Loucy (cell line): ENCODE results near the gene DIP2B.

ENCODE experiments used
- H2AFZ ChIP-seq: fragments of 200-600 bp; sonication (generic); 2 replicates; pipeline ENCODE4 v1.6.0; 2016; ENCODE audit warnings: antibody characterized with exemption, mild to moderate bottlenecking, low read length, moderate library complexity
- H3F3A ChIP-seq: fragments of 200-600 bp; 2 replicates; pipeline ENCODE4 v1.6.0; 2016; ENCODE audit warnings: antibody characterized with exemption, low read depth, mild to moderate bottlenecking
- H3K27me3 ChIP-seq: fragments of 200-600 bp; sonication (generic); 2 replicates; pipeline ENCODE4 v1.6.1; 2014; ENCODE audit warnings: low read length, mild to moderate bottlenecking; ENCODE audit not compliant: insufficient read depth, poor library complexity, severe bottlenecking
- H3K36me3 ChIP-seq: fragments of 200-600 bp; sonication (generic); 2 replicates; pipeline ENCODE4 v1.6.1; 2016; ENCODE audit warnings: low read length; ENCODE audit not compliant: insufficient read depth
- H3K4me1 ChIP-seq: fragments of 200-600 bp; sonication (generic); 2 replicates; pipeline ENCODE4 v1.5.1; 2014; ENCODE audit warnings: low read length, mild to moderate bottlenecking; ENCODE audit not compliant: insufficient read depth, poor library complexity, severe bottlenecking
- H3K4me2 ChIP-seq: fragments of 200-600 bp; sonication (generic); 2 replicates; pipeline ENCODE4 v1.6.0; 2014; ENCODE audit warnings: antibody characterized with exemption, low read length, low read depth, mild to moderate bottlenecking; ENCODE audit not compliant: poor library complexity, severe bottlenecking
- H3K4me3 ChIP-seq: fragments of 200-600 bp; sonication (generic); 2 replicates; pipeline ENCODE4 v1.5.1; 2014; ENCODE audit warnings: low read length, mild to moderate bottlenecking, mixed read lengths; ENCODE audit not compliant: poor library complexity, severe bottlenecking
- H3K79me2 ChIP-seq: fragments of 200-600 bp; sonication (generic); 2 replicates; pipeline ENCODE4 v1.6.1; 2014; ENCODE audit warnings: low read length; ENCODE audit not compliant: insufficient read depth
- H3K9ac ChIP-seq: fragments of 200-600 bp; sonication (generic); 2 replicates; pipeline ENCODE4 v1.6.0; 2014; ENCODE audit warnings: mild to moderate bottlenecking, low read depth, low read length, moderate library complexity; ENCODE audit not compliant: poor library complexity, severe bottlenecking
- H3K9me2 ChIP-seq: fragments of 200-600 bp; sonication (generic); replicated peaks from 2 replicates; pipeline ENCODE4 v1.6.1; 2016; ENCODE audit warnings: low read depth, low read length, mixed read lengths
- H3K9me3 ChIP-seq: fragments of 200-600 bp; sonication (generic); 2 replicates; pipeline ENCODE4 v1.6.1; 2014; ENCODE audit warnings: mild to moderate bottlenecking, antibody characterized with exemption, low read length, low read depth; ENCODE audit not compliant: insufficient read depth
- H4K20me1 ChIP-seq: fragments of 200-600 bp; sonication (generic); 2 replicates; pipeline ENCODE4 v1.6.0; 2014; ENCODE audit warnings: antibody characterized with exemption, low read length, mild to moderate bottlenecking; ENCODE audit not compliant: insufficient read depth, poor library complexity, severe bottlenecking
- CTCF ChIP-seq: fragments of 200-600 bp; sonication (generic); conservative IDR thresholded peaks from 2 replicates; pipeline ENCODE4 v1.5.1; 2014; ENCODE audit warnings: mild to moderate bottlenecking, antibody characterized with exemption, low read length
- EZH2phosphoT487 ChIP-seq: fragments of 200-600 bp; IDR thresholded peaks from 2 replicates; pipeline ENCODE4 v1.6.1; 2018; ENCODE audit warnings: antibody characterized with exemption, mild to moderate bottlenecking, moderate library complexity, borderline replicate concordance

The DIP2B gene

DNA sequence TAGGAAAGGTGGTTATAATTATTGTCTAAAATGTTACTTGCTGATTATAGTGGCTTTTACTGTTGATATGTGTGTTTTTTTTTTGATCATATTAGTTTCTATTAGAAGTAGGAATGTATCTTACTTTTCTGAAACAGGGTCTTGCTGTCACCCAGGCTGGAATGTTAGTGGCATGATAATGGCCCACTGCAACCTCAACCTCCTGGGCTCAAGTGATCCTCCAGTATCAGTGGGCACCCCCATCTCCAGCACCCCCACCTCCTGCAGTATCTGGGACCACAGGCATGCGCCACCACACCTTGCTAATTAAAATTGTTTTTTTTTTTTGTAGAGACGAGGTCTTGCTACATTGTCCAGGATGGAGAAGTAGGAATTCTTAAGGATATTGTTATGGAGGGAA is 270.5 kb downstream of the DIP2B start:
- H3K27me3 ChIP-seq: no peaks in the 10 kb centered on the region
- no peak for TF ChIP-seq EZH2phosphoT487
- TF ChIP-seq CTCF: no peak
- H3K9ac ChIP-seq: no peak overlapping the region
- H2AFZ ChIP-seq: no peak overlapping the region
- H3K36me3 ChIP-seq: peaks cover 16% of the 10 kb centered on the region; the same call in 1 of the 2 replicates
- no peaks in the 10 kb centered on the region for H3F3A ChIP-seq
- H4K20me1 ChIP-seq: peaks cover 25% of the 10 kb centered on the region
- H3K9me2 ChIP-seq: no peaks in the 10 kb centered on the region
- no peak overlapping the region for H3K4me2 ChIP-seq
- H3K4me3 ChIP-seq: no peak overlapping the region
- H3K79me2 ChIP-seq: peaks cover 99% of the 10 kb centered on the region
- H3K4me1 ChIP-seq: no peaks in the 10 kb centered on the region
- no peaks in the 10 kb centered on the region for H3K9me3 ChIP-seq

DNA sequence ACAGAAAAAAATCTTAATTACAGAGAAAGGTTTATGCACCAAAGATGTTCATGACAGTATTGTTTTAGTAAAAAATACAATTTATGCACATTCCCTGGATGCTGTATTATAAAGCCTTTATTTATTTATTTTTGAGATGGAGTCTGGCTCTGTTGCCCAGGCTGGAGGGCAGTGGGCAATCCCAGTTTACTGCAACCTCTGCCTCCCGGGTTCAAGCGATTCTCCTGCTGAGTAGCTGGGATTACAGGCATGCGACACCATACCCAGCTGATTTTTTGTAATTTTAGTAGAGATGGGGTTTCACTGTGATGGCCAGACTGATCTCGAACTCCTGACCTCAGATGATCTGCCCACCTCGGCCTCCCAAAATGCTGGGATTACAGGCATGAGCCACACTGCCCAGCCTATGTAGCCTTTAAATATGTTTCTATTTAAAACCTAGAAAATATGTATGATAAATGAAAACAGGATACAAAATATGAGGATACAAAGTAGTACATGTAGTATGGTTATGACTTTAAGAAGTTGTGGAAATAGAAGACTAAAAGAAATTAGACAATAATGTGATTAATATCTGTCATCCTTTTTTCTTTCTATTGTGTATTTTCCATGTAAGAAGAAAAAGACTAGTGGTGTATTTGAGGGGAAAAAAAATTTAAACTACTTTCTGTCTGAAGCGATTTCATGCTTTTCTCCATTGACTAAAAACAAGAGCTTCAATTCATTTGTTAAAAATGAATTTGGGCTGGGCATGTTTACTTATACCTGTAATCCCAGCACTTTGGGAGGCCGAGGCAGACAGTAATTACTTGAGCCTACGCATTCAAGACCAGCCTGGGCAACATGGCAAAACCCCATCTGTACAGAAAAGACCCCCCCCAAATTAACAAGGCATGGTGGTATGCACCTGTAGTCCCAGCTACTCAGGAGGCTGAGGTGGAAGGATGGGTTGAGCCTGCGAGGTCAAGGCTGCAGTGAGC is 272.3 kb downstream of the DIP2B start:
- H3K79me2 ChIP-seq: peaks cover 85% of the 10 kb centered on the region
- no peak overlapping the region for H3K4me3 ChIP-seq
- no peaks in the 10 kb centered on the region for H3F3A ChIP-seq
- peaks cover 16% of the 10 kb centered on the region; the same call in 1 of the 2 replicates for H3K36me3 ChIP-seq
- TF ChIP-seq CTCF (no peak), EZH2phosphoT487 (no peak)
- H3K9me2 ChIP-seq: no peaks in the 10 kb centered on the region
- no peaks in the 10 kb centered on the region for H3K4me1 ChIP-seq
- H3K4me2 ChIP-seq: no peak overlapping the region
- H3K9ac ChIP-seq: no peak overlapping the region
- no peaks in the 10 kb centered on the region for H3K9me3 ChIP-seq
- no peaks in the 10 kb centered on the region for H3K27me3 ChIP-seq
- no peak overlapping the region for H2AFZ ChIP-seq
- peaks cover 25% of the 10 kb centered on the region for H4K20me1 ChIP-seq

DNA sequence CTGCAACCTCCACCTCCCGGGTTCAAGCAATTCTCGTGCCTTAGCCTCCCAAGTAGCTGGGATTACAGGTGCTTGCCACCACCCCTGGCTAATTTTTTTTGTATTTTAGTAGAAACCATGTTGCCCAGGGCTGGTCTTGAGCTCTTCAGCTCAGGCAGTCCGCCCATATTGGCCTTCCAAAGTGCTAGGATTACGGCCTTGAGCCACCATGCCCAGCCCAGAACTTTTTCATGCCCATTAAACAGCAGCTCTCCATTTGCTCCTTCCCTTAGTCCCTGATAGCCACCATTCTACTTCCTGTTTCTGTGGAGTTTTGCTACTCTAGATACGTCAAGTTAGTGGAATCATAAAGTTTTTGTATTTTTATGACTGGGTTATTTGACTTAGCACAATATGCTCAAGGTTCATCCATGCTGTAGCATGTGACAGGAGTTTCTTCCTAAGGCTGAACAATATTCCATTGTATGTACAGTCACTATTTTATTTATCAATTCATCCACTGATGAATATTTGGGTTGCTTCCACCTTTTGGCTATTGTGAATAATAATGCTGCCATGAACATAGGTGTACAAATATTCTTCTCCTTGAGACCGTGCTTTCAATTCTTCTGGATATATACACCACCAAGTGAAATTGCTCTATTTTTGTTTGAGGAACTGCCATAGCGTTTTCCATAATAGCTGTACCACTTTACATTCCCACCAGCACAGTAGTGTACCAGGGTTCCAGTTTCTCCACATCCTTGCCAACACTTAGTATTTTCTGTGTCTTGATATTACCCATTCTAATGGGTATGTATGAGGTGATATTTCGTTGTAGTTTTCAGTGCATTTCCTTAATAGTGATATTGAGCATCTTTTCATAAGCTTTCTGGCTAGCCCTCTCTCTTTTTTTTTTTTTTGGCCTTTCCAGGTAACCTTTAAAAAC is 274.1 kb downstream of the DIP2B start:
- no peaks in the 10 kb centered on the region for H3K9me2 ChIP-seq
- peaks cover 25% of the 10 kb centered on the region for H4K20me1 ChIP-seq
- TF ChIP-seq EZH2phosphoT487 (no peak), CTCF (no peak)
- no peaks in the 10 kb centered on the region for H3K9me3 ChIP-seq
- no peaks in the 10 kb centered on the region for H3K27me3 ChIP-seq
- no peak overlapping the region for H3K9ac ChIP-seq
- peaks cover 66% of the 10 kb centered on the region for H3K79me2 ChIP-seq
- no peak overlapping the region for H3K4me2 ChIP-seq
- peaks cover 22% of the 10 kb centered on the region; the same call in 1 of the 2 replicates for H3K36me3 ChIP-seq
- H3K4me1 ChIP-seq: no peaks in the 10 kb centered on the region
- no peak overlapping the region for H3K4me3 ChIP-seq
- H2AFZ ChIP-seq: no peak overlapping the region
- H3F3A ChIP-seq: no peaks in the 10 kb centered on the region
